ENCODE data around the gene GCG. TPM values are rescaled to one million over a fixed set of nuclear protein-coding genes. Genes with fewer than 3 reads are reported as not detected.

The GCG gene
- total RNA-seq, 1 donor from 2014 or later: not detected

DNA sequence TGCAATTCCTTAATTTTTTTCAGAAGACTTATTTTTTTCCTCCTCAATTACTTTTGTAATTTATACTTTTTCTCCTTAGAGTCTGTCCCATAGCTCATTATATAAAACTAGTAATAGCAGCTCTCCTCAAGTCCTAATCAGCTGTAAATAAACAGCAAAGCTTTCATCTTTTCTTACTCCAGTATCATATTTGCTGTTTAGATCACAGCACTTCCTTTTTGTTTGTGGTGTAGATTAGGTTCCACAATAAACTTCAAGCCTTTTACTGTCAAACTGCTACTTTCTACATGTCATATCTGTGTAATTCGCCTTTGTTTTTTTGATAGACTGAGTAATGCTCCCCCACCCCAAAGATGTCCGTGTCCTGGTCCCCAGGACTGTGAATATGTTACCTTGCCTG lies 25.5 kb downstream of the GCG start:
- DNase-seq (ENCODE audit: extremely low spot score, unreplicated experiment): no peak
- H3K27me3 Mint-ChIP-seq (ENCODE audit: unreplicated experiment): peaks cover 43% of the 10 kb centered on the region
- H3K9me3 Mint-ChIP-seq (ENCODE audit: unreplicated experiment): peaks cover 8% of the 10 kb centered on the region
- peaks cover 2% of the 10 kb centered on the region for H3K36me3 Mint-ChIP-seq (ENCODE audit: unreplicated experiment)
- H3K27ac Mint-ChIP-seq (ENCODE audit: unreplicated experiment): no peak overlapping the region
- no peak overlapping the region for H3K4me3 Mint-ChIP-seq (ENCODE audit: unreplicated experiment)
- no peaks in the 10 kb centered on the region for H3K4me1 Mint-ChIP-seq (ENCODE audit: unreplicated experiment)
- TF ChIP-seq, protein P1, sequence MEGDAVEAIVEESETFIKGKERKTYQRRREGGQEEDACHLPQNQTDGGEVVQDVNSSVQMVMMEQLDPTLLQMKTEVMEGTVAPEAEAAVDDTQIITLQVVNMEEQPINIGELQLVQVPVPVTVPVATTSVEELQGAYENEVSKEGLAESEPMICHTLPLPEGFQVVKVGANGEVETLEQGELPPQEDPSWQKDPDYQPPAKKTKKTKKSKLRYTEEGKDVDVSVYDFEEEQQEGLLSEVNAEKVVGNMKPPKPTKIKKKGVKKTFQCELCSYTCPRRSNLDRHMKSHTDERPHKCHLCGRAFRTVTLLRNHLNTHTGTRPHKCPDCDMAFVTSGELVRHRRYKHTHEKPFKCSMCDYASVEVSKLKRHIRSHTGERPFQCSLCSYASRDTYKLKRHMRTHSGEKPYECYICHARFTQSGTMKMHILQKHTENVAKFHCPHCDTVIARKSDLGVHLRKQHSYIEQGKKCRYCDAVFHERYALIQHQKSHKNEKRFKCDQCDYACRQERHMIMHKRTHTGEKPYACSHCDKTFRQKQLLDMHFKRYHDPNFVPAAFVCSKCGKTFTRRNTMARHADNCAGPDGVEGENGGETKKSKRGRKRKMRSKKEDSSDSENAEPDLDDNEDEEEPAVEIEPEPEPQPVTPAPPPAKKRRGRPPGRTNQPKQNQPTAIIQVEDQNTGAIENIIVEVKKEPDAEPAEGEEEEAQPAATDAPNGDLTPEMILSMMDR (IDR thresholded peaks at IDR 0.05): no peak

GRCh38 chr2:162126111-162126519 lies 25.9 kb downstream of the GCG start:
- peaks cover 41% of the 10 kb centered on the region for H3K27me3 Mint-ChIP-seq (ENCODE audit: unreplicated experiment)
- TF ChIP-seq, protein P1 (IDR thresholded peaks at IDR 0.05): no peak
- no peak for DNase-seq (ENCODE audit: extremely low spot score, unreplicated experiment)
- H3K4me1 Mint-ChIP-seq (ENCODE audit: unreplicated experiment): no peaks in the 10 kb centered on the region
- H3K9me3 Mint-ChIP-seq (ENCODE audit: unreplicated experiment): peaks cover 8% of the 10 kb centered on the region
- no peak overlapping the region for H3K27ac Mint-ChIP-seq (ENCODE audit: unreplicated experiment)
- peaks cover 2% of the 10 kb centered on the region for H3K36me3 Mint-ChIP-seq (ENCODE audit: unreplicated experiment)
- H3K4me3 Mint-ChIP-seq (ENCODE audit: unreplicated experiment): no peak overlapping the region

DNA sequence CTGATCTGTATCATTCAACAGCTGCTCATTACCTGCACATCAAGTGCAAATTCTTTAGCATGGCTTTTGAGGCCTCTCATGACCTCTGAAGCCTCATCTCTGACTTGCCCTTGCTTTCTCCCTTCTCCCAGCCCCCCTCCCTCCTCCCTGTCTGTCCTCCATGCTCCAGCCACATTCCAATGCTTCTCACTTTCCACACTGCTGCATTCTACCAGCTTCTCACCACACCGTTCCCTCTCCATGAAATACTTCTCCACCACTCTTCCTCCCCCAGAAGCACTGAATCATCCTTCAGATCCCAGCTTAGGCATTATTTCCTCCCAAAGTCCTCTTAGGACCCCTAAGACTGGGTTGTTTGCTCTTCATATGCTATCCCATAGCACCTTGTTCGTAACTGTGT lies 26.9 kb downstream of the GCG start:
- Mint-ChIP-seq H3K27me3 (ENCODE audit: unreplicated experiment) (peaks cover 32% of the 10 kb centered on the region), H3K27ac (ENCODE audit: unreplicated experiment) (no peak overlapping the region), H3K9me3 (ENCODE audit: unreplicated experiment) (no peaks in the 10 kb centered on the region), H3K36me3 (ENCODE audit: unreplicated experiment) (no peaks in the 10 kb centered on the region), H3K4me1 (ENCODE audit: unreplicated experiment) (no peaks in the 10 kb centered on the region), H3K4me3 (ENCODE audit: unreplicated experiment) (no peak overlapping the region)
- TF ChIP-seq, protein P1 (IDR thresholded peaks at IDR 0.05): no peak
- DNase-seq (ENCODE audit: extremely low spot score, unreplicated experiment): no peak

GRCh38 chr2:162123806-162124758 lies 28.0 kb downstream of the GCG start:
- DNase-seq (ENCODE audit: extremely low spot score, unreplicated experiment): no peak
- TF ChIP-seq, protein P1 (IDR thresholded peaks at IDR 0.05): peak; percentile 81
- Mint-ChIP-seq H3K36me3 (ENCODE audit: unreplicated experiment) (no peaks in the 10 kb centered on the region), H3K4me3 (ENCODE audit: unreplicated experiment) (no peak overlapping the region), H3K4me1 (ENCODE audit: unreplicated experiment) (no peaks in the 10 kb centered on the region), H3K27ac (ENCODE audit: unreplicated experiment) (no peak overlapping the region), H3K9me3 (ENCODE audit: unreplicated experiment) (no peaks in the 10 kb centered on the region), H3K27me3 (ENCODE audit: unreplicated experiment) (peaks cover 22% of the 10 kb centered on the region)
